ENCODE measurements around the gene CYP3A7. TPM values are rescaled to one million over a fixed set of nuclear protein-coding genes. Genes with fewer than 3 reads are reported as not detected.
"Not testable (repeated sequence)": the region's sequence is repeated elsewhere in the genome, so short reads cannot be mapped to it uniquely, and the experiment has no call there.

CYP3A7 gene
- polyA plus RNA-seq, 1 of the 3 experiments (the other 2 are of a cell fraction): not detected

GRCh38 chr7:99699946-99700345 lies 35.0 kb downstream of the CYP3A7 start:
- DNase-seq: no peak
- no peaks in the 10 kb centered on the region for H3K9me2 ChIP-seq
- CTCF ChIA-PET: interaction anchor here (1.2 kb wide), 1 partner anchor 12 kb away, joined by 3 read pairs; no protein-coding TSS in a partner anchor
- POLR2A ChIA-PET: no interaction called here
- no peaks in the 10 kb centered on the region for H3K36me3 ChIP-seq (replicated peaks in 1 of 2; ENCODE audit: control insufficient read depth in 1 of 2, insufficient read depth in 2 of 2, low read length in 1 of 2)
- H2AFZ ChIP-seq (ENCODE audit: low read depth): no peak overlapping the region
- no peaks in the 10 kb centered on the region for H3K79me2 ChIP-seq (ENCODE audit: insufficient read depth)
- TF ChIP-seq MEF2A (IDR thresholded peaks at IDR 0.05; ENCODE audit: borderline replicate concordance, low read depth) (no peak), EP300 (IDR thresholded peaks at IDR 0.05; ENCODE audit: borderline replicate concordance in 1 of 2, low read depth in 1 of 2, low read length in 1 of 2) (no peak), TCF12 (IDR thresholded peaks at IDR 0.05) (no peak), YY1 (IDR thresholded peaks at IDR 0.05; ENCODE audit: low read depth) (no peak), CHD2 (IDR thresholded peaks at IDR 0.05; ENCODE audit: low read length, partially characterized antibody) (no peak), RCOR1 (IDR thresholded peaks at IDR 0.05; ENCODE audit: low read length) (no peak), EZH2phosphoT487 (IDR thresholded peaks at IDR 0.05; ENCODE audit: borderline replicate concordance, low read depth) (no peak)
- under 1% methylated on average over 5 of the region's 5 CpGs for WGBS (ENCODE audit: low lambda C conversion rate)
- no peak overlapping the region for H3K27ac ChIP-seq (ENCODE audit: low read depth in 2 of 2, low read length in 1 of 2)
- H3K9me3 ChIP-seq: no peaks in the 10 kb centered on the region
- no peak overlapping the region for H3K4me2 ChIP-seq
- H3K9ac ChIP-seq: no peak overlapping the region
- no peak overlapping the region for H3K4me3 ChIP-seq (ENCODE audit: low read depth in 2 of 2, low read length in 1 of 2)
- no peaks in the 10 kb centered on the region for H3K27me3 ChIP-seq (ENCODE audit: insufficient read depth)
- H3K4me1 ChIP-seq (ENCODE audit: control insufficient read depth in 1 of 2, insufficient read depth in 2 of 2, low read depth in 1 of 2, low read length in 1 of 2): no peaks in the 10 kb centered on the region
- no peaks in the 10 kb centered on the region for H4K20me1 ChIP-seq (ENCODE audit: insufficient read depth)
- H3F3A ChIP-seq (replicated peaks; ENCODE audit: insufficient read depth): no peaks in the 10 kb centered on the region

- CTCF ChIA-PET: interaction anchor here (1.1 to 1.2 kb wide), 2 partner anchors 13 to 140 kb away, joined by 3 read pairs; partner anchors contain the start of gene ZNF655
- H3K9me3 ChIP-seq; H4K20me1 ChIP-seq (ENCODE audit: insufficient read depth); H3K9me2 ChIP-seq; H3K36me3 ChIP-seq (replicated peaks in 1 of 2; ENCODE audit: control insufficient read depth in 1 of 2, insufficient read depth in 2 of 2, low read length in 1 of 2); H3K4me1 ChIP-seq (ENCODE audit: control insufficient read depth in 1 of 2, insufficient read depth in 2 of 2, low read depth in 1 of 2, low read length in 1 of 2); POLR2A ChIA-PET; H3K4me3 ChIP-seq (ENCODE audit: low read depth in 2 of 2, low read length in 1 of 2); H3K27me3 ChIP-seq (ENCODE audit: insufficient read depth); H3K4me2 ChIP-seq; H3K27ac ChIP-seq (ENCODE audit: low read depth in 2 of 2, low read length in 1 of 2); DNase-seq; H3F3A ChIP-seq (replicated peaks; ENCODE audit: insufficient read depth); H3K9ac ChIP-seq; H2AFZ ChIP-seq (ENCODE audit: low read depth); H3K79me2 ChIP-seq (ENCODE audit: insufficient read depth): not testable (repeated sequence)
- 2% methylated on average over 6 of the region's 6 CpGs for WGBS (ENCODE audit: low lambda C conversion rate)
Observed at GRCh38 chr7:99698867-99699730, 35.9 kb downstream of the CYP3A7 start.

GRCh38 chr7:99694912-99695304 lies 40.1 kb downstream of the CYP3A7 start:
- WGBS (ENCODE audit: low lambda C conversion rate): 7% methylated on average over 1 of the region's 1 CpG
- H3K9me3 ChIP-seq: no peaks in the 10 kb centered on the region
- H3K9ac ChIP-seq: no peak overlapping the region
- TF ChIP-seq EZH2phosphoT487 (IDR thresholded peaks at IDR 0.05; ENCODE audit: borderline replicate concordance, low read depth) (no peak), TAF1 (IDR thresholded peaks at IDR 0.05; ENCODE audit: borderline replicate concordance, low read depth, low read length) (no peak), SIN3A (IDR thresholded peaks at IDR 0.05; ENCODE audit: borderline replicate concordance, low read depth, low read length) (no peak), ZBTB33 (IDR thresholded peaks at IDR 0.05; ENCODE audit: borderline replicate concordance, low read depth) (no peak), IRF3 (IDR thresholded peaks at IDR 0.05; ENCODE audit: low read depth, low read length) (no peak), MEF2A (IDR thresholded peaks at IDR 0.05; ENCODE audit: borderline replicate concordance, low read depth) (no peak), GATA2 (CRISPR knock-in tag; IDR thresholded peaks at IDR 0.05) (no peak), EP300 (IDR thresholded peaks at IDR 0.05; ENCODE audit: borderline replicate concordance in 1 of 2, low read depth in 1 of 2, low read length in 1 of 2) (no peak), GABPA (IDR thresholded peaks at IDR 0.05; ENCODE audit: low read depth) (no peak)

More at GRCh38 chr7:99694912-99695304, 40.1 kb downstream of the CYP3A7 start:
- no peaks in the 10 kb centered on the region for H3K9me2 ChIP-seq
- POLR2A ChIA-PET: no interaction called here
- no peaks in the 10 kb centered on the region for H3K36me3 ChIP-seq (replicated peaks in 1 of 2; ENCODE audit: control insufficient read depth in 1 of 2, insufficient read depth in 2 of 2, low read length in 1 of 2)
- DNase-seq: no peak
- H3K4me2 ChIP-seq: no peak overlapping the region
- no peaks in the 10 kb centered on the region for H3K79me2 ChIP-seq (ENCODE audit: insufficient read depth)
- H3K27ac ChIP-seq (ENCODE audit: low read depth in 2 of 2, low read length in 1 of 2): no peak overlapping the region
- H3K4me1 ChIP-seq (ENCODE audit: control insufficient read depth in 1 of 2, insufficient read depth in 2 of 2, low read depth in 1 of 2, low read length in 1 of 2): peaks cover 0 to 2% of the 10 kb centered on the region in 2 experiments; a peak in 1 of 4 replicates
- CTCF ChIA-PET: no interaction called here
- H3K4me3 ChIP-seq (ENCODE audit: low read depth in 2 of 2, low read length in 1 of 2): no peak overlapping the region
- H3K27me3 ChIP-seq (ENCODE audit: insufficient read depth): peaks cover 5% of the 10 kb centered on the region
- H2AFZ ChIP-seq (ENCODE audit: low read depth): no peak overlapping the region
- H4K20me1 ChIP-seq (ENCODE audit: insufficient read depth): no peaks in the 10 kb centered on the region
- no peaks in the 10 kb centered on the region for H3F3A ChIP-seq (replicated peaks; ENCODE audit: insufficient read depth)

Measured in SK-N-SH (cell line).